ENCODE data around the gene RECQL5. TPM values are rescaled to one million over a fixed set of nuclear protein-coding genes. Genes with fewer than 3 reads are reported as not detected.

Gene RECQL5
- total RNA-seq, 3 donors from 2014 or later (not counting 1 experiment from before 2014, with no cell fraction given), result 33.4 to 39.1 (median 34.3) TPM

GRCh38 chr17:75685499-75685898 is 18.5 kb upstream of the RECQL5 start:
- Histone ChIP-seq H3K36me3 (ENCODE audit: control insufficient read depth, insufficient read depth, low read length) (peaks cover 24% of the 10 kb centered on the region), H3K9me3 (ENCODE audit: control insufficient read depth, insufficient read depth, low read length) (no peaks in the 10 kb centered on the region), H3K27ac (ENCODE audit: low read length) (no peak overlapping the region), H3K27me3 (ENCODE audit: control insufficient read depth, insufficient read depth, low read length) (no peaks in the 10 kb centered on the region), H3K4me1 (ENCODE audit: control insufficient read depth, insufficient read depth, low read length) (peaks cover 33% of the 10 kb centered on the region), H3K4me3 (ENCODE audit: low read length) (no peak overlapping the region)
- WGBS (ENCODE audit: insufficient coverage), result 92% methylated on average over 3 of the region's 3 CpGs
- H3K9me3 Mint-ChIP-seq, result no peaks in the 10 kb centered on the region
- peaks cover 44 to 48% of the 10 kb centered on the region in 2 donors for H3K4me1 Mint-ChIP-seq
- TF ChIP-seq CTCF (IDR thresholded peaks at IDR 0.05), result no peak
- no peaks in the 10 kb centered on the region for H3K36me3 Mint-ChIP-seq
- peak overlapping the region in 1 of 2 donors; percentile 38 for H3K27ac Mint-ChIP-seq
- no peaks in the 10 kb centered on the region for H3K27me3 Mint-ChIP-seq (ENCODE audit: low read depth in 2 of 2)
- intact Hi-C loops (cut with micrococcal nuclease), result no loop called here
- ATAC-seq, result no peak
- no peak for DNase-seq
- H3K4me3 Mint-ChIP-seq, result no peak overlapping the region

DNA sequence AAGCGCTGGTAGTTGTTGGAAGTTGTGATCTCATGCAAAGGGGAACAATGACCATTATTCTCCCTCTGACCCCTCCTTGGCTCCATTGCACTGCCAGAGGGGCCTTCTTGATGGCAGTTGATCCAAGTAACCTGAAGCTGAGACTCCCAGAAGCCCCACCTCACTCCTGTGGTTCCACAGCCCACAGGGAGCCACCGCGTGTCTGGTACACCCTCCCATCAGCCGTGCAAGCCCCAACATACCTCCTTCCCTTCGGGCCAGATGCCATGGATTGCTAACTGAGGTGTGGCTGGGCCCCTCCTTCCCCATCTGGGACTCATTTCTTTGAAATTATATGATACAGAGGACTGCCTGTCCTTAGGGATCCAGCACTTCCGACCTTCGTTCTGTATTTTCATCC is 18.0 kb upstream of the RECQL5 start:
- H3K4me3 Mint-ChIP-seq, result no peak overlapping the region
- H3K9me3 Mint-ChIP-seq, result no peaks in the 10 kb centered on the region
- H3K36me3 ChIP-seq (ENCODE audit: control insufficient read depth, insufficient read depth, low read length), result peaks cover 29% of the 10 kb centered on the region
- no peaks in the 10 kb centered on the region for H3K36me3 Mint-ChIP-seq
- no peak overlapping the region for H3K4me3 ChIP-seq (ENCODE audit: low read length)
- intact Hi-C loops (cut with micrococcal nuclease), result no loop called here
- peaks cover 38 to 46% of the 10 kb centered on the region in 2 donors for H3K4me1 Mint-ChIP-seq
- no peak overlapping the region for H3K27ac ChIP-seq (ENCODE audit: low read length)
- no peaks in the 10 kb centered on the region for H3K27me3 Mint-ChIP-seq (ENCODE audit: low read depth in 2 of 2)
- no peak for ATAC-seq
- WGBS (ENCODE audit: insufficient coverage), result 94% methylated on average over 7 of the region's 7 CpGs
- H3K4me1 ChIP-seq (ENCODE audit: control insufficient read depth, insufficient read depth, low read length), result peaks cover 28% of the 10 kb centered on the region
- no peaks in the 10 kb centered on the region for H3K9me3 ChIP-seq (ENCODE audit: control insufficient read depth, insufficient read depth, low read length)
- TF ChIP-seq CTCF (IDR thresholded peaks at IDR 0.05), result no peak
- H3K27me3 ChIP-seq (ENCODE audit: control insufficient read depth, insufficient read depth, low read length), result no peaks in the 10 kb centered on the region
- peak overlapping the region in 1 of 2 donors; percentile 38 for H3K27ac Mint-ChIP-seq
- DNase-seq, result no peak

DNA sequence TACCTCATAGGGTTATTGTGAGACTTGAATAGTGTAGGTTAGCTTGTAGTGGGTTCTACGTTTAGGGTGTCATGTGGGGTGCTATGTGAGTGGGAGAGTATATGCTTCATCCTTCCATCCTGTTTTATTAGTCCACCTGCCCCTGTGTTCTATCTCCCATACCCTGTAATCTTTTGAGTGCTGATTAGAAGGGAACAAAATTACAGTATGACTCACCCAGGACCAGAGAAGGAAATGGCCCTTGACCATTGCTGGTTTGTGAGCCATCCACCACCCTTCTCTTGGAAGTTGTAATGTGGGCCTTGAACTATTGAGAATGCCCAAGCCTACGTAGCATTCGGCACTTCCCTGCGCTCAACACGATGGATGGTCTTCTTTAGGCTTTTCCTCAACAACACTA is 17.3 kb upstream of the RECQL5 start:
- peaks cover 32 to 39% of the 10 kb centered on the region in 2 donors for H3K4me1 Mint-ChIP-seq

More for the DNA sequence above, 17.3 kb upstream of the RECQL5 start:
- peak overlapping the region in 1 of 2 donors; percentile 16 for H3K27ac Mint-ChIP-seq
- ATAC-seq, result no peak
- Histone ChIP-seq H3K4me3 (ENCODE audit: low read length) (no peak overlapping the region), H3K27me3 (ENCODE audit: control insufficient read depth, insufficient read depth, low read length) (no peaks in the 10 kb centered on the region), H3K36me3 (ENCODE audit: control insufficient read depth, insufficient read depth, low read length) (peaks cover 33% of the 10 kb centered on the region), H3K4me1 (ENCODE audit: control insufficient read depth, insufficient read depth, low read length) (peaks cover 22% of the 10 kb centered on the region), H3K27ac (ENCODE audit: low read length) (no peak overlapping the region), H3K9me3 (ENCODE audit: control insufficient read depth, insufficient read depth, low read length) (no peaks in the 10 kb centered on the region)
- intact Hi-C loops (cut with micrococcal nuclease), result no loop called here
- H3K36me3 Mint-ChIP-seq, result no peaks in the 10 kb centered on the region
- H3K27me3 Mint-ChIP-seq (ENCODE audit: low read depth in 2 of 2), result no peaks in the 10 kb centered on the region
- no peak for TF ChIP-seq CTCF (IDR thresholded peaks at IDR 0.05)
- 100% methylated on average over 4 of the region's 5 CpGs for WGBS (ENCODE audit: insufficient coverage)
- H3K9me3 Mint-ChIP-seq, result no peaks in the 10 kb centered on the region
- DNase-seq, result no peak
- no peak overlapping the region for H3K4me3 Mint-ChIP-seq
